HL-60 (cell line): ENCODE data around the gene B2M.
"Not testable (repeated sequence)": the region's sequence is repeated elsewhere in the genome, so short reads cannot be mapped to it uniquely, and the experiment has no call there.

Experiments used
- DNase-seq, 2 experiments: peaks; one replicate each; pipeline ENCODE4 v3.0.0-alpha.2; 2010 to 2020; ENCODE audit warnings: low read depth in 1 of 2, low spot score in 1 of 2
- H3K27ac ChIP-seq: fragments of 250-450 bp; sonication (Bioruptor Pico); replicated peaks from 2 replicates; pipeline ENCODE4 v1.5.1; 2020; ENCODE audit warnings: mild to moderate bottlenecking, moderate library complexity
- H3K27me3 ChIP-seq: fragments of 250-450 bp; sonication (Bioruptor Pico); 2 replicates; pipeline ENCODE4 v1.5.1; 2021; ENCODE audit warnings: mild to moderate bottlenecking, moderate library complexity; ENCODE audit not compliant: insufficient read depth, poor library complexity, severe bottlenecking
- H3K4me3 ChIP-seq: replicated peaks from 2 replicates; pipeline ENCODE4 v1.5.1; 2011; ENCODE audit warnings: mild to moderate bottlenecking, control low read depth, low read length; ENCODE audit not compliant: insufficient read depth
- CTCF ChIP-seq: IDR thresholded peaks from one replicate; pipeline ENCODE4 v1.5.1; 2011; ENCODE audit warnings: low read length, control low read depth, inconsistent platforms; ENCODE audit not compliant: insufficient read depth
- GABPA ChIP-seq: IDR thresholded peaks from 2 replicates; pipeline ENCODE4 v1.6.1; 2012; ENCODE audit warnings: low read depth
- POLR2AphosphoS5 ChIP-seq: IDR thresholded peaks from 2 replicates; pipeline ENCODE4 v1.6.1; 2012; ENCODE audit warnings: low read depth
- REST ChIP-seq: IDR thresholded peaks from 2 replicates; pipeline ENCODE4 v1.6.1; 2012; ENCODE audit warnings: low read depth; ENCODE audit not compliant: insufficient replicate concordance
- SPI1 ChIP-seq: IDR thresholded peaks from 2 replicates; pipeline ENCODE4 v1.6.1; 2012; ENCODE audit warnings: low read depth, mild to moderate bottlenecking, borderline replicate concordance

B2M gene

GRCh38 chr15:44676676-44677075 lies 34.6 kb upstream of the B2M start:
- Histone ChIP-seq H3K27me3 (no peaks in the 10 kb centered on the region), H3K27ac (no peak overlapping the region), H3K4me3 (no peak overlapping the region)
- no peak for DNase-seq
- TF ChIP-seq REST (no peak), SPI1 (no peak), CTCF (no peak), GABPA (no peak), POLR2AphosphoS5 (no peak)

- Histone ChIP-seq H3K27ac (no peak overlapping the region), H3K27me3 (no peaks in the 10 kb centered on the region), H3K4me3 (no peak overlapping the region)
- no peak for TF ChIP-seq REST
- no peak for TF ChIP-seq GABPA
- TF ChIP-seq SPI1: no peak
- no peak for TF ChIP-seq CTCF
- TF ChIP-seq POLR2AphosphoS5: no peak
- DNase-seq: peak in 1 of 2 experiments; percentile 57
Measured at GRCh38 chr15:44682211-44682610, 29.1 kb upstream of the B2M start.

GRCh38 chr15:44682809-44683682 lies 28.3 kb upstream of the B2M start:
- peak in 1 of 2 experiments; percentile 59 for DNase-seq
- not testable (repeated sequence) for H3K4me3 ChIP-seq, H3K27me3 ChIP-seq, H3K27ac ChIP-seq

GRCh38 chr15:44689318-44689717 lies 22.0 kb upstream of the B2M start:
- H3K27me3 ChIP-seq, DNase-seq, H3K27ac ChIP-seq, H3K4me3 ChIP-seq: not testable (repeated sequence)

GRCh38 chr15:44690245-44690644 lies 21.1 kb upstream of the B2M start:
- H3K27me3 ChIP-seq, H3K27ac ChIP-seq, DNase-seq, H3K4me3 ChIP-seq: not testable (repeated sequence)
